DLD1 (cell line): ENCODE results near the gene MEIOSIN.
"Not testable (repeated sequence)": the region's sequence is repeated elsewhere in the genome, so short reads cannot be mapped to it uniquely, and the experiment has no call there.

ENCODE experiments used
- in situ Hi-C: cut with HindIII; loops from 2 replicates; pipeline ENCODE4 v1.10.0; 2017; ENCODE audit warnings: low sequenced_read_pairs

MEIOSIN gene

DNA sequence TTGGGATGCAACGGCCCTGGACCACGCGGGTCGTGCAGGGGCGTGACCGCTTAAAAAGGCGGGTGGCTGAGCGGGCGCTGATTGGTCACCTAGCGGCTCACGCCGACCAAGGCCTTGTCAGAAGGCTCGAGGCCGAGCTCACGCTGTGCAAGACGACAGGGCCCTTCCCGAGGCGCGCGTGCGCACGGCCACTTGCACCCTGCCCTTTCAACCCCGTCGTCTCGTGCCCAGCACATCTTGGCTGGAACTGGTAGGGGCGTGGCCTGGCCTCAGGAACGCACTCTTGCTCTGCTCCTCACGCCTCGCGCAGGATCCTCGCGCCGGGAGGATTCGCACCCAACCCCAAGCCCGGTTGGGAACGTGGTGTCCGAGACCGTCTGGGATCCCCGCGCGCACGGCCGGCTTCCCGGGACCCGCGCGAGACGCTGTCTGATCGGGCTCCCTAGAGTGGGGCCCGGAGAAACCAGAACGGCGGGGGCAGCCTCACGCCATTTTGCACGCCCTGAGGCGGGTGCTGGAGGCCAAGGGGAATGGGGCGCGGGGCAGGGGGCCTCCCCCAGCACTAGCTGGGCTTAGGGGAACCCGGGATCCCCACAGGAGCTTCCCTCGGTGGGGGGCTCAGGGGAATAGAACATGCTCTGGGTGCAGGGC lies at the start of gene MEIOSIN:
Gene MEIOSIN (plus strand): TSS at position 280 of the 651 bp plus-strand sequence. CDS start 1,938 bp downstream, outside the sequence.
- in situ Hi-C loops: no loop called here

- in situ Hi-C loops: not testable (repeated sequence)
These were observed 48.2 kb upstream of the MEIOSIN start for GRCh38 chr19:45685045-45685444.

- in situ Hi-C loops: no loop called here
These were observed 45.6 kb upstream of the MEIOSIN start for GRCh38 chr19:45687599-45687998.

DNA sequence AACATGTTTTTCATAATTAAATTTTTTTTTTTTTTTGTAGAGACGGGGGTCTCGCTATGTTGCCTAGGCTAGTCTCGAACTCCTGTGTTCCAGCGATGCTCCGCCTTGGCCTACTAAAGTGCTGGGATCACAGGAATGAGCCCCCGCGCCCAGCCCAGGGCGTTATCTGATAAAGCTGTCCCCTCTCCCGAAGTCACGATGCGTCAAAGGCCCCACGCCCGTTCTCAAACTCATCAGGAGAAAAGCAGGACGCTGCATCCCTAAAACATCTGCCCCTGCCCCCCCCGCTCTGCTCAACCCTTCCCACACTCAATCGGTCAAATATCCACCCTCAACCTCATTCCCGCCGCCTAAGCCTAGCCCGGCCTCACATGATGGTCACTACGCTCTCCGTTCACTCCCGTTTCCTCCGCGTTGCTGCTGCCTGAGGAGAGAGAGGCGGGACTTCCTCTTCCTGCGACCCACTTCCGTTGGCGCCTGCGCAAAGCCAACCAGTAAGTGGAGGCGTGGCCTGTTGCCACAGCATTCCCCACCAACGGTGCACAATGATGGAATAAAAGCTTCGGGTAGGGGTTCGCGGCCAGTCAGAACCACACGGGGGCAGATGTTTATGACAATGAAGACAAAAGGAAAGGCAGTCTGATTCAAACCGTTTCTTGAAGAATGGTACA lies 41.6 kb upstream of the MEIOSIN start, which contains the start of gene SNRPD2:
Gene SNRPD2 (minus strand): TSS at position 438 of the 671 bp plus-strand sequence. CDS start 65 bp downstream, at position 373.
- in situ Hi-C loops: no loop called here

- in situ Hi-C loops: no loop called here
These were observed 40.8 kb upstream of the MEIOSIN start, which contains the start of gene QPCTL for GRCh38 chr19:45692187-45693105. QPCTL (plus strand) TSS chr19:45692666; CDS start chr19:45692704, 38 bp downstream.

- in situ Hi-C loops: no loop called here
These were observed 40.0 kb upstream of the MEIOSIN start for GRCh38 chr19:45693106-45693788.

- in situ Hi-C loops: no loop called here
These were observed 31.6 kb upstream of the MEIOSIN start for GRCh38 chr19:45701676-45702075.

GRCh38 chr19:45705115-45705514 lies 28.1 kb upstream of the MEIOSIN start:
- in situ Hi-C loops: no loop called here

- in situ Hi-C loops: no loop called here
These were observed 27.4 kb upstream of the MEIOSIN start for GRCh38 chr19:45705710-45706415.

DNA sequence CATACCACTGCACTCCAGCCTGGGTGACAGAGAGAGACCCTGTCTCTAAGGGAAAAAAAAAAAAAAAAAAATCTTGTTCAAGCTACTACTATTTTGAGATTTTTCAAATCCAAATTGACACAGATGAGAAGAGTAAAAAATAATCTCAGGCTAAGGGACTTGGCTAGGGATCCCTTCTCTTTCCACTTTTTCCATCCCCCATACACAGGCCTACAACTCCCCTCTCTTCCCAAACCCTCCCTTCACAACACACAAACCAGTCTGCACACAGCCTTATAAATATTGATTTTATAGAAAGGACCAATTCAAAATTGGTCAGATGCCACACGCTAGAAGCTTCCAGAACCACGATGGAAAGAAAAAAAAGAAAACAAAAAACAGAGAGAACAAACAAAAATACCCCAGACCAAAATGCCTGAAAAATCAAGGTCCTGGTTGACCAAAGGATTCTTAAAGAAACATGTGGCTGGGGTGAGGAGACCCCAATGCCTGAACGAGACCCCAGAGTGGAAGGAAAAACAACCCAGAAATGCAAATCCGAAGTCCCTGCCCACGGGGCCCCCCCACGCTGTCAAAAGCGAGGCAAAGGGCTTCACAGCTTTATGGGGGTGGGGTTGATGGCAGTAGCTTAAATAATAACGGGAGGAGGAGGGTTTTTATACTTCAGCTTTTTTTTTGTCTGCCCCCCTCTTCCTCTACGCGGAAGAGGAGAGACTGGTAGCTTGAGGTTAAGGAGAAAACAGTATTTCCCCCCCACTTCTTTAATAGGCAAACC lies 22.7 kb upstream of the MEIOSIN start:
- in situ Hi-C loops: no loop called here

DNA sequence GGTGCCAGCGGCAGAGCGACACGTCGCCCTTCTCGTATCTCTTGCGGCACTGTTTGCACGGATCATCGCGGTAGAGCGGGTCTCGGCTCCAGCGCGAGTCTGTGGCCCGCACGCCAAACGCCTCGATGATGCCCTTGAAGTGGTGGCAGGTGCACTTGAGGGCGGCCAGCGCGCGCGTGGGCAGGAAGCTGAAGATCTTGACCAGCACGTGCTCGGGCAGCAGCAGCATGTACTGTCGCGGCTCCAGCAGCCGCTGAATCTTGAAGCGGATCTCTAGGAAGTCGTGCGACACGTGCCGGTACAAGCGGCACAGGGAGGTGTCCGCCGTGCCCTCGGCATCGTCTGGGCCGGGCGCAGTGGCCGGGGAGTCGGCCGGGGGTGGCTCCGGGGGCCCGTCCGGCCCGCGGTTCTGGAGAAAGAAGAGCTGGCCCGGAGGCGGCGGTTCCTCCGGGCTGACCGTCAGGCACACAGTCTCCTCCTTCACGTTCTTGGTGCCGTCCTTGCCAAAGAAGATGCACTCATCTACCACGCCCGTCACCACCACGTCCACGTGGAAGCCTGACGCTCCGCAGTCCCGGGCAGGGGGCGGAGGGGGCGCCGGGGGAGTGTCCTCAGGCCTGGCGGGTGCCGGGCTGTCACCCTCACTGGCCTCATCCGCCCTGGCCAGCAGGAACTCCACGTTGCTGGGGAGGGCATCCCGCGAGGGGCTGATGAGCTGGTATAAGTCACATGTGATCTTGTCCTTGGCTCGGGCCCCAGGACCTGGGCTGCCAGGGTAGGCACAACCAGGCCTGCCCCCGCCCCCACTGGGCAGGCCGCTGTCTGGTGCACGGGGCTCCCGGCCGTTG lies 21.2 kb upstream of the MEIOSIN start:
- in situ Hi-C loops: no loop called here

DNA sequence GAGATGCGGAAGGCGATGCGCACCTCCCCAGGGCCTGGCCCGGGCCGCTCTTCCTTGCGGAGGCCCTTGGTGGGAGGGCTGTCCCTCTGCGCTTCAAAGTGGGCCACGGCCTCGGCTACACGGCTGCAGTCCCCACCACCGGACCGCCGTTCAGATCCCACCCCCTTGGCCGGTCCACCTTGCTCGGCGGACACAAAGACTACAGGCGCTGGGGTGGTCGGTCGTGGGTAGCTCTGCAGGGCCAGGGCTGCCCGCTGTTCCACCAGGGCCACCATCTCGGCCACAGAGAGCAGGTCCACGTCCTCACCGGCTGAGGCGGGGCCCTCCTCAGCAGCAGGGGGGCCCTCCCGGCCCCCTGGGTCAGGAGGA lies 20.6 kb upstream of the MEIOSIN start:
- in situ Hi-C loops: no loop called here

DNA sequence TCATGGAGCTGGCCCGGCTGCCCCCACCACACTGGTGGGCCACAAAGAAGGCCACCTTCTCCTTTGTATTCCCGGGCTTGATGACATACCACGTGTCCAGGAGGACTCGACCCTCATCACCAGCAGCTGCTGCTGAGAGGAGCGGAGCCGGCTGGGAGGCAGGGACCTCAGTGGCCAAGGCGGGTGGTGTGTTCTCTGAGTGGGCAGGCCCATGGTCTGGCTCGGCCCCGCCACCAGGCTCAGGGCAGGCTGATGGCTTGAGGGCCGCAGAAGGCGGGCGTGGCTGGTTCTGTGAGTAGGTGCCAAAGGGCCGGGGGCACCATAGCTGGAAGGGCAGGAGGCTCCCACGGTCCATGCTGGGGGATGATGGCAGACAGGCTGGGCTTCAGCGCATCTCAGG lies 20.1 kb upstream of the MEIOSIN start:
- in situ Hi-C loops: no loop called here

GRCh38 chr19:45715139-45715538 lies 18.1 kb upstream of the MEIOSIN start:
- in situ Hi-C loops: no loop called here

DNA sequence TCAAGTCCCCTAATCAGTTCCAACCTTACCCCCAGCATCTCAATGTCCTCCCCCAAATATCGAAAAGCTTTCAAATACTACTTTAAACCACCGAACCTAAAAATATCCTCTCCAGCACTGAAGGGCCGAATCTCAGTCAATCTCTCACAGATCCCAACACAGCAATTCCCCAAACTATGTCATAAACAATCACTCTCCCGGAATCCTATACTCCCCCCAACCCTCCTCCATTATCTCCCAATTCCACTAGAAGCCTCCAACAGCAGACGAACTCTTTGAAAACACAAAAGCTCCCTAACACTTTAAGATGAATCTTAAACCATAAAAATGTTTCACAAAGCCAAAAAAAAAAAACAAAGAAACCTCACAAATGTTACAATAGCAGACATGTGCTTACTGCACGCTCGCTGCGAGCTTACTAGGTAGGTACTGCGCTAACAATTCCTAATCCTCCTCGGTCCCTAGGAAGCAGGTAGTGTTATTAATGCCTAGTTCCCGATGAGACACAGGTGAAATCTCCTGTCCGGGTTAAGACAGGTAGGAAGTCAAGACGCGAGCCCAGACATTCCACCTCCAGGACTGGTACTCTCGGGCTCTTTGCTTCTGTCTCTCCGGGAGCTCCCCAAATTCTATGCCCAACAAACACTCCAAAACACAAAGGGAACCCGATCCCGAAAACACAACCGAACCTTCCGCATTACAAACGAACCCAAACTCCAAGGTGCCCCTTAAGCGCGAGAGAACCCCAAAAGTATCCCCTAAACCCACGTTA lies 16.7 kb upstream of the MEIOSIN start:
- in situ Hi-C loops: no loop called here

GRCh38 chr19:45717131-45717982 lies 15.9 kb upstream of the MEIOSIN start:
- in situ Hi-C loops: no loop called here
